HepG2 (cell line): ENCODE results near the gene ZNF513. TPM values are rescaled to one million over a fixed set of nuclear protein-coding genes. Genes with fewer than 3 reads are reported as not detected.

Experiments
- AKNA ChIP-seq: sonication (generic); formaldehyde crosslinking; IDR thresholded peaks from 2 replicates; pipeline ENCODE4 v1.4.0; 2020; ENCODE audit warnings: missing genetic modification reagents, borderline replicate concordance
- CREBL2 ChIP-seq: sonication (generic); formaldehyde crosslinking; IDR thresholded peaks from 2 replicates; pipeline ENCODE4 v1.8.1; 2023; ENCODE audit warnings: missing genetic modification reagents, mild to moderate bottlenecking, borderline replicate concordance
- ELF3 ChIP-seq: IDR thresholded peaks from 2 replicates; pipeline ENCODE4 v1.6.1; 2016; ENCODE audit warnings: missing genetic modification reagents, missing compliant biosample characterization
- GABPB1 ChIP-seq: IDR thresholded peaks from 2 replicates; pipeline ENCODE4 v1.6.1; 2016; ENCODE audit warnings: mild to moderate bottlenecking, missing genetic modification reagents, moderate library complexity, missing compliant biosample characterization
- GATAD2A ChIP-seq: IDR thresholded peaks from 2 replicates; pipeline ENCODE4 v1.6.1; 2016
- HHEX ChIP-seq: IDR thresholded peaks from 2 replicates; pipeline ENCODE4 v1.6.1; 2016; ENCODE audit warnings: control low read depth
- HNF4G ChIP-seq, 2 experiments: sonication (generic) in 1 of 2; formaldehyde crosslinking in 1 of 2; IDR thresholded peaks; 2 replicates each; pipeline versions ENCODE4 v1.4.0 to v1.6.1; 2011 to 2020; ENCODE audit warnings: borderline replicate concordance in 2 of 2, low read depth in 2 of 2, mild to moderate bottlenecking in 2 of 2, low read length in 1 of 2, missing genetic modification reagents in 1 of 2, moderate library complexity in 1 of 2
- HNRNPUL1 ChIP-seq: fragments of 200-400 bp; formaldehyde crosslinking; IDR thresholded peaks from 2 replicates; pipeline ENCODE4 v1.6.1; 2017; ENCODE audit warnings: low read depth, mild to moderate bottlenecking, low read length, moderate library complexity
- MTERF4 ChIP-seq: sonication (generic); formaldehyde crosslinking; IDR thresholded peaks from 2 replicates; pipeline ENCODE4 v1.8.0; 2023; ENCODE audit warnings: mild to moderate bottlenecking, missing genetic modification reagents
- NFYC ChIP-seq: IDR thresholded peaks from 2 replicates; pipeline ENCODE4 v1.6.1; 2016; ENCODE audit warnings: missing genetic modification reagents, missing compliant biosample characterization
- RERE ChIP-seq: IDR thresholded peaks from 2 replicates; pipeline ENCODE4 v1.6.1; 2016; ENCODE audit warnings: low read depth, missing genetic modification reagents, missing compliant biosample characterization
- RFX1 ChIP-seq: fragments of 450-650 bp; IDR thresholded peaks from 2 replicates; pipeline ENCODE4 v1.6.1; 2017
- THYN1 ChIP-seq: sonication (generic); formaldehyde crosslinking; IDR thresholded peaks from 2 replicates; pipeline ENCODE4 v1.8.1; 2023; ENCODE audit warnings: low read depth, mild to moderate bottlenecking, moderate library complexity, missing genetic modification reagents, borderline replicate concordance
- ZKSCAN5 ChIP-seq: sonication (generic); formaldehyde crosslinking; IDR thresholded peaks from 2 replicates; pipeline ENCODE4 v1.5.1; 2020; ENCODE audit warnings: mild to moderate bottlenecking, missing genetic modification reagents
- ZKSCAN8 ChIP-seq: IDR thresholded peaks from 2 replicates; pipeline ENCODE4 v1.6.1; 2016; ENCODE audit warnings: borderline replicate concordance, missing genetic modification reagents, missing compliant biosample characterization
- ZNF138 ChIP-seq: sonication (generic); formaldehyde crosslinking; IDR thresholded peaks from 2 replicates; pipeline ENCODE4 v1.5.0; 2020; ENCODE audit warnings: mild to moderate bottlenecking, low read depth, missing genetic modification reagents
- ZNF607 ChIP-seq: sonication (generic); formaldehyde crosslinking; IDR thresholded peaks from 2 replicates; pipeline ENCODE4 v1.5.1; 2020; ENCODE audit warnings: missing genetic modification reagents, mild to moderate bottlenecking, borderline replicate concordance
- polyA plus RNA-seq, 8 experiments: library from polyadenylated mRNA; depleted of rRNA in 3 of 8; stranded (reverse) in 7 of 8; unstranded in 1 of 8; fragments of >200 nt; fragmentation: Illumina TruSeq in 4 of 8; extraction: Trizol in 4 of 8; gene quantifications; 2 replicates each; pipeline versions ENCODE4 v1.2.1 to v1.2.3, GENCODE V29; 2011 to 2016; ENCODE audit warnings: low read depth in 4 of 8, missing spikeins in 1 of 8, mixed read lengths in 1 of 8; ENCODE audit not compliant: insufficient read depth in 1 of 8
- total RNA-seq, 5 experiments: library from RNA; depleted of rRNA; stranded (reverse); fragments of >200 nt; fragmentation: Illumina TruSeq; extraction: Trizol; gene quantifications; 2 replicates each; pipeline ENCODE4 v1.2.3, GENCODE V29; 2016; ENCODE audit warnings: low read depth in 1 of 5

The ZNF513 gene
- total and polyA plus RNA-seq, 2 of the 13 experiments (the other 11 are each of a cell fraction or from before 2014, with no cell fraction given) = 4.9 to 6.3 TPM

GRCh38 chr2:27428213-27428977 is 47.9 kb upstream of the ZNF513 start, which contains the start of gene NRBP1 (continued):
- TF ChIP-seq AKNA (CRISPR knock-in tag) (no peak), CREBL2 (no peak), RERE (CRISPR knock-in tag) (no peak; the same call in 1 of the 2 replicates), RFX1 (no peak; the same call in 1 of the 2 replicates), ZNF138 (CRISPR knock-in tag) (no peak), GABPB1 (CRISPR knock-in tag) (peak; percentile 82), ELF3 (CRISPR knock-in tag) (peak; percentile 44; the same call in 1 of the 2 replicates), ZKSCAN5 (CRISPR knock-in tag) (no peak), MTERF4 (CRISPR knock-in tag) (0 out of 2 replicates have a peak, but pooled peaks have one; percentile 4), NFYC (CRISPR knock-in tag) (peak; percentile 81), HHEX (CRISPR knock-in tag) (no peak), HNF4G (IDR thresholded peaks at IDR 0.05; ENCODE audit: borderline replicate concordance, low read depth, low read length) (no peak), HNF4G (CRISPR knock-in tag; IDR thresholded peaks at IDR 0.05; ENCODE audit: borderline replicate concordance, low read depth) (no peak), GATAD2A (CRISPR knock-in tag) (peak; percentile 12; the same call in 1 of the 2 replicates), ZKSCAN8 (CRISPR knock-in tag) (no peak), ZNF607 (CRISPR knock-in tag) (peak; percentile 81), HNRNPUL1 (peak; percentile 37; the same call in 1 of the 2 replicates), THYN1 (CRISPR knock-in tag) (no peak)
